Measurements from ENCODE around the gene CUEDC1. TPM values are rescaled to one million over a fixed set of nuclear protein-coding genes. Genes with fewer than 3 reads are reported as not detected.

Gene CUEDC1
- total RNA-seq, 4 donors from 2014 or later = 35.7 to 60.3 (median 45.6) TPM

- no peaks in the 10 kb centered on the region for H3K36me3 ChIP-seq
- H3K4me3 ChIP-seq = no peak overlapping the region
- H3K27me3 ChIP-seq = no peaks in the 10 kb centered on the region
- 77% methylated on average over 2 of the region's 2 CpGs; no CpG with 5 or more reads in 1 of the 2 donors for WGBS, 2 donors (ENCODE audit: low coverage in 1 of 2)
- no peak for ATAC-seq
- peaks cover 14 to 59% (median 18%) of the 10 kb centered on the region in 3 donors for H3K4me1 ChIP-seq
- peak overlapping the region; percentile 94 to 99 (median 97) for H3K27ac ChIP-seq
- TF ChIP-seq POLR2A (IDR thresholded peaks at IDR 0.05) = no peak
- no peaks in the 10 kb centered on the region for H3K9me3 ChIP-seq
Measured at GRCh38 chr17:57990037-57990436, 34.8 kb upstream of the CUEDC1 start.

GRCh38 chr17:57988301-57989250, 33.4 kb upstream of the CUEDC1 start:
- Histone ChIP-seq H3K27ac (peak overlapping the region; percentile 94 to 99 (median 97)), H3K9me3 (no peaks in the 10 kb centered on the region), H3K36me3 (no peaks in the 10 kb centered on the region), H3K4me3 (peak overlapping the region; percentile 86), H3K27me3 (no peaks in the 10 kb centered on the region), H3K4me1 (peaks cover 13 to 59% (median 23%) of the 10 kb centered on the region in 3 donors)
- 10 to 17% methylated on average over 4 to 6 of the region's 54 CpGs for WGBS, 2 donors (ENCODE audit: low coverage in 1 of 2)
- TF ChIP-seq CTCF (IDR thresholded peaks at IDR 0.05) (peak in 1 of 4 experiments; percentile 22), EP300 (IDR thresholded peaks at IDR 0.05) (no peak), POLR2A (IDR thresholded peaks at IDR 0.05) (peak in 1 of 2 donors; percentile 31), POLR2AphosphoS5 (IDR thresholded peaks at IDR 0.05) (peak; percentile 69)
- ATAC-seq = peak; percentile 84

- WGBS, 2 donors (ENCODE audit: low coverage in 1 of 2) = 0% methylated on average over 7 of the region's 74 CpGs; no CpG with 5 or more reads in 1 of the 2 donors
- peak; percentile 81 for ATAC-seq
- Histone ChIP-seq H3K4me3 (peak within 1 kb of the TSS; percentile 86), H3K27ac (peak within 1 kb of the TSS; percentile 94 to 99 (median 97)), H3K27me3 (no peaks in the 10 kb centered on the region), H3K9me3 (no peaks in the 10 kb centered on the region), H3K36me3 (peaks cover 0 to 3% of the 10 kb centered on the region in 2 donors), H3K4me1 (peaks cover 18 to 59% (median 25%) of the 10 kb centered on the region in 3 donors)
- TF ChIP-seq POLR2A (IDR thresholded peaks at IDR 0.05) (peak; percentile 50 to 66), EP300 (IDR thresholded peaks at IDR 0.05) (no peak), CTCF (IDR thresholded peaks at IDR 0.05) (peak in 1 of 4 experiments; percentile 8), POLR2AphosphoS5 (IDR thresholded peaks at IDR 0.05) (peak; percentile 77)
Measured at GRCh38 chr17:57987581-57988300, 32.5 kb upstream of the CUEDC1 start, which contains the start of gene VEZF1. VEZF1 (minus strand) TSS chr17:57988254; CDS start chr17:57988111, 143 bp downstream.

- H3K9me3 ChIP-seq = no peaks in the 10 kb centered on the region
- peak overlapping the region; percentile 94 to 99 (median 97) for H3K27ac ChIP-seq
- peak; percentile 79 for TF ChIP-seq POLR2AphosphoS5 (IDR thresholded peaks at IDR 0.05)
- no peak for TF ChIP-seq EP300 (IDR thresholded peaks at IDR 0.05)
- TF ChIP-seq POLR2A (IDR thresholded peaks at IDR 0.05) = peak in 1 of 2 donors; percentile 49
- H3K36me3 ChIP-seq = peaks cover 0 to 8% of the 10 kb centered on the region in 2 donors
- peak; percentile 25 for ATAC-seq
- WGBS, 2 donors (ENCODE audit: low coverage in 1 of 2) = 1% methylated on average over 16 to 36 of the region's 38 CpGs
- peaks cover 21 to 62% (median 31%) of the 10 kb centered on the region in 3 donors for H3K4me1 ChIP-seq
- peak overlapping the region; percentile 86 for H3K4me3 ChIP-seq
- no peaks in the 10 kb centered on the region for H3K27me3 ChIP-seq
Measured at GRCh38 chr17:57986841-57987580, 31.8 kb upstream of the CUEDC1 start.

- peaks cover 0 to 15% of the 10 kb centered on the region in 2 donors for H3K36me3 ChIP-seq
- peak overlapping the region; percentile 86 for H3K4me3 ChIP-seq
- H3K9me3 ChIP-seq = no peaks in the 10 kb centered on the region
- ATAC-seq = no peak
- WGBS, 2 donors (ENCODE audit: low coverage in 1 of 2) = 0% methylated on average over 1 of the region's 1 CpG
- TF ChIP-seq POLR2AphosphoS5 (IDR thresholded peaks at IDR 0.05) (peak; percentile 76), CTCF (IDR thresholded peaks at IDR 0.05) (no peak)
- no peaks in the 10 kb centered on the region for H3K27me3 ChIP-seq
- peaks cover 25 to 75% (median 36%) of the 10 kb centered on the region in 3 donors for H3K4me1 ChIP-seq
- peak overlapping the region; percentile 77 to 98 (median 95) for H3K27ac ChIP-seq
Measured at GRCh38 chr17:57985675-57985974, 30.4 kb upstream of the CUEDC1 start.
